H1 (cell line): Measurements from ENCODE around the gene DUXA. TPM values are rescaled to one million over a fixed set of nuclear protein-coding genes. Genes with fewer than 3 reads are reported as not detected.

Experiments
- CTCF ChIA-PET: fragments of 300-600 bp; sonication (Branson Sonifier 250); formaldehyde crosslinking; loops from one replicate; lab custom pipeline; 2021; ENCODE audit not compliant: partially characterized antibody; lab: Charles Lee
- POLR2A ChIA-PET: fragments of 300-600 bp; sonication (Branson Sonifier 250); formaldehyde crosslinking; loops from one replicate; lab custom pipeline; 2021; ENCODE audit warnings: inconsistent platforms; ENCODE audit not compliant: partially characterized antibody; lab: Charles Lee
- DNase-seq, 2 experiments: peaks; one replicate each; pipeline versions ENCODE4 v3.0.0 to v3.0.0-alpha.2; 2010 to 2022; ENCODE audit warnings: low spot score in 2 of 2, low read depth in 1 of 2, mixed read lengths in 1 of 2
- FAIRE-seq: peaks from 2 replicates; lab custom pipeline; 2011; peaks lifted over from hg19 to GRCh38; lab: Jason Lieb, UNC
- H2AFZ ChIP-seq: 2 replicates; pipeline ENCODE4 v1.8.1; 2012; ENCODE audit warnings: low read length, inconsistent platforms
- H2AK5ac ChIP-seq: 2 replicates; pipeline ENCODE4 v1.6.1; 2013; ENCODE audit warnings: low read depth, low read length
- H2BK120ac ChIP-seq: replicated peaks from 2 replicates; pipeline ENCODE3; 2013; ENCODE audit warnings: low read depth, low read length, inconsistent platforms
- H2BK12ac ChIP-seq: 2 replicates; pipeline ENCODE4 v1.6.1; 2013; ENCODE audit warnings: low read depth, low read length
- H2BK15ac ChIP-seq: 2 replicates; pipeline ENCODE4 v1.6.1; 2013; ENCODE audit warnings: low read length
- H2BK20ac ChIP-seq: 2 replicates; pipeline ENCODE4 v1.6.1; 2013; ENCODE audit warnings: low read length
- H2BK5ac ChIP-seq: 2 replicates; pipeline ENCODE4 v1.6.1; 2013; ENCODE audit warnings: low read depth, low read length
- H3K14ac ChIP-seq: 2 replicates; pipeline ENCODE4 v1.6.1; 2013; ENCODE audit warnings: inconsistent platforms; ENCODE audit not compliant: insufficient read length
- H3K18ac ChIP-seq: 2 replicates; pipeline ENCODE4 v1.6.1; 2013; ENCODE audit warnings: low read length; ENCODE audit errors: extremely low read depth
- H3K23ac ChIP-seq: 2 replicates; pipeline ENCODE4 v1.6.1; 2013; ENCODE audit warnings: inconsistent platforms; ENCODE audit not compliant: insufficient read length
- H3K23me2 ChIP-seq: 2 replicates; pipeline ENCODE4 v1.6.1; 2013; ENCODE audit warnings: low read depth, low read length
- H3K27ac ChIP-seq: 2 replicates; pipeline ENCODE4 v1.6.1; 2011; ENCODE audit warnings: low read depth, low read length, inconsistent platforms
- H3K27me3 ChIP-seq, 4 experiments: replicated peaks in 1 of 4; 1 replicate in 1 of 4; 2 replicates in 3 of 4; pipeline versions ENCODE4 v1.6.1 to v1.8.1; 2011 to 2013; ENCODE audit warnings: low read length in 3 of 4, mild to moderate bottlenecking in 3 of 4, inconsistent platforms in 2 of 4, mixed read lengths in 2 of 4, moderate library complexity in 1 of 4; ENCODE audit not compliant: control insufficient read depth in 3 of 4, insufficient read depth in 3 of 4; ENCODE audit errors: extremely low read depth in 1 of 4
- H3K36me3 ChIP-seq, 4 experiments: 2 replicates each; pipeline versions ENCODE4 v1.6.1 to v1.8.1; 2011 to 2013; ENCODE audit warnings: mild to moderate bottlenecking in 4 of 4, low read length in 3 of 4, moderate library complexity in 2 of 4, control low read depth in 1 of 4, inconsistent platforms in 1 of 4; ENCODE audit not compliant: insufficient read depth in 4 of 4, control insufficient read depth in 2 of 4
- H3K4ac ChIP-seq: replicated peaks from 2 replicates; pipeline ENCODE3; 2013; ENCODE audit warnings: low read length, low read depth, mixed read lengths, inconsistent platforms; ENCODE audit not compliant: insufficient read length
- H3K4me1 ChIP-seq, 4 experiments: replicated peaks in 1 of 4; 1 replicate in 1 of 4; 2 replicates in 3 of 4; pipeline versions ENCODE4 v1.6.1 to v1.8.1; 2011 to 2013; ENCODE audit warnings: low read length in 3 of 4, inconsistent platforms in 2 of 4, mixed read lengths in 1 of 4; ENCODE audit not compliant: insufficient read depth in 4 of 4, control insufficient read depth in 3 of 4
- H3K4me2 ChIP-seq, 2 experiments: 2 replicates each; pipeline versions ENCODE4 v1.6.1 to v1.8.1; 2011 to 2013; ENCODE audit warnings: low read depth in 2 of 2, low read length in 2 of 2, control low read depth in 1 of 2, inconsistent platforms in 1 of 2, mild to moderate bottlenecking in 1 of 2; ENCODE audit not compliant: insufficient read depth in 1 of 2
- H3K4me3 ChIP-seq, 4 experiments: fragments of 200-600, 300-600 bp in 1 of 4; sonication (generic), shearing (Covaris generic), sonication (Bioruptor Twin) in 1 of 4; 2 replicates each; pipeline versions ENCODE4 v1.5.1 to v1.8.1; 2011 to 2016; ENCODE audit warnings: low read length in 4 of 4, low read depth in 3 of 4, control low read depth in 2 of 4, inconsistent platforms in 2 of 4, mild to moderate bottlenecking in 2 of 4, mixed read lengths in 1 of 4, moderate library complexity in 1 of 4; ENCODE audit not compliant: insufficient read depth in 2 of 4; ENCODE audit errors: extremely low read depth in 1 of 4
- H3K56ac ChIP-seq: replicated peaks from 2 replicates; pipeline ENCODE3; 2013; ENCODE audit warnings: low read depth, mild to moderate bottlenecking, mixed read lengths, low read length, inconsistent platforms; ENCODE audit not compliant: insufficient read length
- H3K79me1 ChIP-seq: 2 replicates; pipeline ENCODE4 v1.6.1; 2013; ENCODE audit warnings: low read depth, low read length, control low read depth
- H3K79me2 ChIP-seq, 2 experiments: 2 replicates each; pipeline versions ENCODE4 v1.6.1 to v1.8.1; 2012 to 2013; ENCODE audit warnings: low read length in 2 of 2, mild to moderate bottlenecking in 2 of 2, inconsistent platforms in 1 of 2; ENCODE audit not compliant: insufficient read depth in 2 of 2, control insufficient read depth in 1 of 2
- H3K9ac ChIP-seq, 4 experiments: replicated peaks in 1 of 4; 1 replicate in 1 of 4; 2 replicates in 3 of 4; pipeline versions ENCODE4 v1.6.1 to v1.8.1; 2011 to 2013; ENCODE audit warnings: low read depth in 3 of 4, low read length in 3 of 4, control low read depth in 2 of 4, mild to moderate bottlenecking in 2 of 4, moderate library complexity in 2 of 4, inconsistent platforms in 1 of 4; ENCODE audit errors: extremely low read depth in 1 of 4
- H3K9me3 ChIP-seq, 2 experiments: 2 replicates each; pipeline versions ENCODE4 v1.6.1 to v1.8.1; 2012 to 2013; ENCODE audit warnings: mild to moderate bottlenecking in 2 of 2, moderate library complexity in 2 of 2, control low read depth in 1 of 2, inconsistent platforms in 1 of 2, low read depth in 1 of 2, low read length in 1 of 2, mixed read lengths in 1 of 2; ENCODE audit not compliant: insufficient read depth in 2 of 2
- H4K20me1 ChIP-seq, 2 experiments: replicated peaks in 1 of 2; 2 replicates each; pipeline versions ENCODE3 to v1.8.1; 2011 to 2013; ENCODE audit warnings: inconsistent platforms in 2 of 2, low read length in 2 of 2, mild to moderate bottlenecking in 1 of 2; ENCODE audit not compliant: insufficient read depth in 2 of 2, control insufficient read depth in 1 of 2
- H4K5ac ChIP-seq: 2 replicates; pipeline ENCODE4 v1.6.1; 2013; ENCODE audit warnings: low read length, low read depth, mixed read lengths, inconsistent platforms; ENCODE audit not compliant: insufficient read length
- H4K8ac ChIP-seq: 2 replicates; pipeline ENCODE4 v1.8.0; 2013; ENCODE audit warnings: mild to moderate bottlenecking, moderate library complexity, low read length, inconsistent platforms; ENCODE audit not compliant: insufficient read depth; ENCODE audit errors: extremely low read depth
- H4K91ac ChIP-seq: replicated peaks from 2 replicates; pipeline ENCODE3; 2013; ENCODE audit warnings: low read length, mixed read lengths, inconsistent platforms; ENCODE audit not compliant: insufficient read length
- CHD1 ChIP-seq: IDR thresholded peaks from 2 replicates; pipeline ENCODE4 v1.6.1; 2012; ENCODE audit warnings: low read depth, low read length, improper control_type of control experiment
- E2F6 ChIP-seq: IDR thresholded peaks from 2 replicates; pipeline ENCODE4 v1.6.1; 2012; ENCODE audit warnings: inconsistent platforms
- SP1 ChIP-seq: IDR thresholded peaks from 2 replicates; pipeline ENCODE4 v1.6.1; 2011; ENCODE audit warnings: low read depth, low read length
- WGBS, 2 experiments: shearing (Covaris generic) in 1 of 2; methylation state at CpG; one replicate each; pipeline versions ENCODE4 v1.1.6 to v1.1.7; 2013 to 2015; ENCODE audit warnings: low lambda C conversion rate in 2 of 2, mixed read lengths in 2 of 2, inconsistent platforms in 1 of 2, low coverage in 1 of 2, missing lambda C conversion rate in 1 of 2; ENCODE audit not compliant: insufficient replicate concordance in 2 of 2, insufficient coverage in 1 of 2, insufficient read length in 1 of 2; ENCODE audit errors: extremely low coverage in 1 of 2, missing lambda C conversion rate in 1 of 2; 5-methylcytosine and 5-hydroxymethylcytosine counted together
- polyA plus RNA-seq, 7 experiments: library from polyadenylated mRNA; depleted of rRNA in 3 of 7; stranded (reverse) in 5 of 7; unstranded in 2 of 7; fragments of >200 nt in 5 of 7; fragments of 200-250 nt in 2 of 7; gene quantifications; 1 replicate in 5 of 7; 2 replicates in 1 of 7; 4 replicates in 1 of 7; pipeline versions ENCODE4 v1.2.1 to v1.2.3, GENCODE V29; 2011 to 2013; ENCODE audit warnings: missing spikeins in 2 of 7, mixed read lengths in 2 of 7
- total RNA-seq: library from RNA; stranded (reverse); fragmentation: NEBNext Ultra II Directional; extraction: Animal tissue kit (Norgen Biotek cat#: 25700); gene quantifications from 2 replicates; pipeline ENCODE4 v1.2.1, GENCODE V29; 2021

The DUXA gene
- total and polyA plus RNA-seq, 2 of the 8 experiments (the other 6 are each of a cell fraction or from before 2014, with no cell fraction given), result not detected

GRCh38 chr19:57106722-57107235 lies 60.5 kb downstream of the DUXA start:
- CTCF ChIA-PET, result no interaction called here
- FAIRE-seq (no peak), DNase-seq (no peak)
- no peaks in the 10 kb centered on the region for H3K79me1 ChIP-seq
- no peak overlapping the region for H2AFZ ChIP-seq
- no peak overlapping the region for H2BK20ac ChIP-seq
- TF ChIP-seq CHD1 (no peak), E2F6 (no peak), SP1 (no peak)
- H3K36me3 ChIP-seq, result peaks cover 0 to 2% (median 0%) of the 10 kb centered on the region in 4 experiments; a peak in 2 of 8 replicates
- WGBS, 2 experiments, result 91% methylated on average over 22 of the region's 42 CpGs; no CpG with 5 or more reads in 1 of the 2 experiments
- no peaks in the 10 kb centered on the region; a peak in 1 of 7 replicates for H3K4me1 ChIP-seq
- peaks cover 29 to 63% of the 10 kb centered on the region in 2 experiments for H3K9me3 ChIP-seq
- no peak overlapping the region for H3K4ac ChIP-seq
- no peaks in the 10 kb centered on the region for H3K79me2 ChIP-seq
- no peak overlapping the region for H3K18ac ChIP-seq
- H4K91ac ChIP-seq, result no peak overlapping the region
- H4K8ac ChIP-seq, result no peak overlapping the region
- H3K14ac ChIP-seq, result no peak overlapping the region
- H3K9ac ChIP-seq, result no peak overlapping the region
- H2BK15ac ChIP-seq, result no peak overlapping the region
- H4K5ac ChIP-seq, result no peak overlapping the region
- no peak overlapping the region for H2AK5ac ChIP-seq
- no peak overlapping the region for H2BK120ac ChIP-seq
- no peak overlapping the region for H3K56ac ChIP-seq
- H2BK5ac ChIP-seq, result no peak overlapping the region
- no peaks in the 10 kb centered on the region; a peak in 1 of 7 replicates for H3K27me3 ChIP-seq
- no peak overlapping the region for H2BK12ac ChIP-seq
- no peak overlapping the region for H3K23ac ChIP-seq
- H3K23me2 ChIP-seq, result no peaks in the 10 kb centered on the region
- POLR2A ChIA-PET, result no interaction called here
- no peak overlapping the region for H3K4me3 ChIP-seq
- no peak overlapping the region for H3K27ac ChIP-seq
- H3K4me2 ChIP-seq, result no peak overlapping the region
- H4K20me1 ChIP-seq, result no peaks in the 10 kb centered on the region
